Measurements from ENCODE around the gene RAB5IF.

Gene RAB5IF

GRCh38 chr20:36647196-36648121 lies 41.9 kb downstream of the RAB5IF start:
- no peak overlapping the region for H3K4me3 ChIP-seq (ENCODE audit: low read depth, low read length)
- DNase-seq (ENCODE audit: low read depth): no peak
- no peak for TF ChIP-seq CTCF (IDR thresholded peaks at IDR 0.05; ENCODE audit: low read depth, low read length, missing control alignments)

- no peak overlapping the region for H3K4me3 ChIP-seq (ENCODE audit: low read depth, low read length)
- TF ChIP-seq CTCF (IDR thresholded peaks at IDR 0.05; ENCODE audit: low read depth, low read length, missing control alignments): no peak
- DNase-seq (ENCODE audit: low read depth): no peak
Measured at GRCh38 chr20:36653456-36653855, 47.9 kb downstream of the RAB5IF start.

- TF ChIP-seq CTCF (IDR thresholded peaks at IDR 0.05; ENCODE audit: low read depth, low read length, missing control alignments): no peak
- no peak overlapping the region for H3K4me3 ChIP-seq (ENCODE audit: low read depth, low read length)
- DNase-seq (ENCODE audit: low read depth): no peak
Measured at GRCh38 chr20:36654506-36654905, 48.9 kb downstream of the RAB5IF start.

- TF ChIP-seq CTCF (IDR thresholded peaks at IDR 0.05; ENCODE audit: low read depth, low read length, missing control alignments): no peak
- H3K4me3 ChIP-seq (ENCODE audit: low read depth, low read length): no peak overlapping the region
- no peak for DNase-seq (ENCODE audit: low read depth)
Measured at GRCh38 chr20:36655004-36655403, 49.4 kb downstream of the RAB5IF start.

GRCh38 chr20:36656733-36657132 lies 51.2 kb downstream of the RAB5IF start:
- DNase-seq (ENCODE audit: low read depth): no peak
- no peak overlapping the region for H3K4me3 ChIP-seq (ENCODE audit: low read depth, low read length)
- no peak for TF ChIP-seq CTCF (IDR thresholded peaks at IDR 0.05; ENCODE audit: low read depth, low read length, missing control alignments)

GRCh38 chr20:36658300-36658699 lies 52.7 kb downstream of the RAB5IF start:
- TF ChIP-seq CTCF (IDR thresholded peaks at IDR 0.05; ENCODE audit: low read depth, low read length, missing control alignments): no peak
- no peak for DNase-seq (ENCODE audit: low read depth)
- H3K4me3 ChIP-seq (ENCODE audit: low read depth, low read length): no peak overlapping the region

Data from GM12864 (cell line).